ENCODE data around the gene MYO3B. TPM values are rescaled to one million over a fixed set of nuclear protein-coding genes. Genes with fewer than 3 reads are reported as not detected.

MYO3B gene
- total RNA-seq, 1 donor from 2014 or later = not detected

- DNase-seq (no peak), ATAC-seq (no peak)
- no peak for TF ChIP-seq CTCF (IDR thresholded peaks at IDR 0.05)
- H3K27ac ChIP-seq = no peak overlapping the region
- intact Hi-C loops (cut with DNase I) = no loop called here
- H3K4me1 ChIP-seq = no peaks in the 10 kb centered on the region
- H3K9me3 ChIP-seq = no peaks in the 10 kb centered on the region
- no peak overlapping the region for H3K4me3 ChIP-seq
- no peaks in the 10 kb centered on the region for H3K36me3 ChIP-seq
- H3K27me3 ChIP-seq (ENCODE audit: low read depth) = no peaks in the 10 kb centered on the region
Observed at GRCh38 chr2:170567429-170567828, 389.5 kb downstream of the MYO3B start.

GRCh38 chr2:170568511-170568910 is 390.6 kb downstream of the MYO3B start:
- TF ChIP-seq CTCF (IDR thresholded peaks at IDR 0.05) = no peak
- Histone ChIP-seq H3K36me3 (no peaks in the 10 kb centered on the region), H3K9me3 (no peaks in the 10 kb centered on the region), H3K27ac (no peak overlapping the region), H3K4me1 (no peaks in the 10 kb centered on the region), H3K4me3 (no peak overlapping the region), H3K27me3 (ENCODE audit: low read depth) (no peaks in the 10 kb centered on the region)
- ATAC-seq = no peak
- intact Hi-C loops (cut with DNase I) = no loop called here
- DNase-seq = no peak

GRCh38 chr2:170571612-170572011 is 393.7 kb downstream of the MYO3B start:
- no peak overlapping the region for H3K27ac ChIP-seq
- H3K27me3 ChIP-seq (ENCODE audit: low read depth) = no peaks in the 10 kb centered on the region
- no peak for TF ChIP-seq CTCF (IDR thresholded peaks at IDR 0.05)
- no peaks in the 10 kb centered on the region for H3K9me3 ChIP-seq
- H3K4me1 ChIP-seq = no peaks in the 10 kb centered on the region
- no peaks in the 10 kb centered on the region for H3K36me3 ChIP-seq
- intact Hi-C loops (cut with DNase I) = no loop called here
- DNase-seq (no peak), ATAC-seq (no peak)
- no peak overlapping the region for H3K4me3 ChIP-seq

GRCh38 chr2:170573671-170574070 is 395.7 kb downstream of the MYO3B start:
- no peak for ATAC-seq
- intact Hi-C loops (cut with DNase I) = no loop called here
- Histone ChIP-seq H3K27ac (no peak overlapping the region), H3K4me3 (no peak overlapping the region), H3K9me3 (no peaks in the 10 kb centered on the region), H3K36me3 (no peaks in the 10 kb centered on the region), H3K27me3 (ENCODE audit: low read depth) (no peaks in the 10 kb centered on the region), H3K4me1 (no peaks in the 10 kb centered on the region)
- DNase-seq = no peak
- TF ChIP-seq CTCF (IDR thresholded peaks at IDR 0.05) = no peak

- no peaks in the 10 kb centered on the region for H3K27me3 ChIP-seq (ENCODE audit: low read depth)
- ATAC-seq = no peak
- intact Hi-C loops (cut with DNase I) = no loop called here
- no peak for DNase-seq
- no peaks in the 10 kb centered on the region for H3K4me1 ChIP-seq
- no peaks in the 10 kb centered on the region for H3K9me3 ChIP-seq
- TF ChIP-seq CTCF (IDR thresholded peaks at IDR 0.05) = no peak
- no peak overlapping the region for H3K27ac ChIP-seq
- no peaks in the 10 kb centered on the region for H3K36me3 ChIP-seq
- H3K4me3 ChIP-seq = no peak overlapping the region
Observed at GRCh38 chr2:170576296-170576695, 398.3 kb downstream of the MYO3B start.

GRCh38 chr2:170577356-170577755 is 399.4 kb downstream of the MYO3B start:
- TF ChIP-seq CTCF (IDR thresholded peaks at IDR 0.05) = no peak
- H3K4me3 ChIP-seq = no peak overlapping the region
- intact Hi-C loops (cut with DNase I) = no loop called here
- no peak for ATAC-seq
- H3K9me3 ChIP-seq = no peaks in the 10 kb centered on the region
- no peak for DNase-seq
- H3K4me1 ChIP-seq = no peaks in the 10 kb centered on the region
- no peaks in the 10 kb centered on the region for H3K27me3 ChIP-seq (ENCODE audit: low read depth)
- no peak overlapping the region for H3K27ac ChIP-seq
- no peaks in the 10 kb centered on the region for H3K36me3 ChIP-seq

Data from lower lobe of right lung (tissue), 2 donors.